HepG2 (cell line): ENCODE results near the gene IQCK. TPM values are rescaled to one million over a fixed set of nuclear protein-coding genes. Genes with fewer than 3 reads are reported as not detected.

Experiments used
- ATAC-seq: fragments of 200-7000 bp; cut with Tn5 transposase; 3 replicates; pipeline ENCODE4 v1.9.1; 2020; ENCODE audit warnings: mild to moderate bottlenecking, moderate library complexity
- BruUV-seq: library from RNA; stranded (reverse); fragments of 400-500 nt; replicated peaks from 2 replicates; lab custom pipeline; 2021; lab: Mats Ljungman, UMichigan
- CTCF ChIA-PET: fragments of 300-600 bp; formaldehyde crosslinking; extraction: SDS; loops from one replicate; lab custom pipeline; 2021; ENCODE audit warnings: low total read pairs, inconsistent platforms, low intra/inter-chr PET ratio; lab: Yijun Ruan, JAX
- POLR2A ChIA-PET: fragments of 350-600 bp; sonication (Branson Sonifier 250); formaldehyde crosslinking; loops from one replicate; lab custom pipeline; 2020; ENCODE audit warnings: antibody characterized with exemption, inconsistent platforms; lab: Yijun Ruan, JAX
- DNase-seq: peaks from one replicate; pipeline ENCODE4 v3.0.0-alpha.2; 2015; ENCODE audit warnings: low spot score
- FAIRE-seq: peaks from 3 replicates; lab custom pipeline; 2011; peaks lifted over from hg19 to GRCh38; lab: Jason Lieb, UNC
- H2AFZ ChIP-seq: one replicate; pipeline ENCODE4 v1.6.1; 2011; ENCODE audit warnings: low read length, inconsistent platforms
- H3K27ac ChIP-seq: fragments of 300-600 bp; 3 replicates; pipeline ENCODE4 v1.8.0; 2011; ENCODE audit warnings: mixed run types, mild to moderate bottlenecking, mixed read lengths, low read length, inconsistent platforms; ENCODE audit not compliant: insufficient read depth; ENCODE audit errors: extremely low read length
- H3K27me3 ChIP-seq, 2 experiments: fragments of 200-600 bp in 1 of 2; 2 replicates in 1 of 2; 3 replicates in 1 of 2; pipeline versions ENCODE4 v1.6.0 to v1.8.0; 2011; ENCODE audit warnings: low read length in 2 of 2, mild to moderate bottlenecking in 2 of 2, moderate library complexity in 2 of 2, inconsistent platforms in 1 of 2; ENCODE audit not compliant: insufficient read depth in 2 of 2, control insufficient read depth in 1 of 2
- H3K36me3 ChIP-seq, 2 experiments: fragments of 200-600 bp in 1 of 2; replicated peaks in 1 of 2; 2 replicates in 1 of 2; 3 replicates in 1 of 2; pipeline versions ENCODE4 v1.5.1 to v1.8.0; 2011; ENCODE audit warnings: low read length in 2 of 2, inconsistent platforms in 1 of 2; ENCODE audit not compliant: insufficient read depth in 2 of 2, control insufficient read depth in 1 of 2
- H3K4me1 ChIP-seq: 2 replicates; pipeline ENCODE4 v1.5.1; 2012; ENCODE audit warnings: low read length, inconsistent platforms; ENCODE audit not compliant: insufficient read depth
- H3K4me2 ChIP-seq: 2 replicates; pipeline ENCODE4 v1.6.0; 2011; ENCODE audit warnings: low read depth, low read length, inconsistent platforms
- H3K4me3 ChIP-seq, 3 experiments: fragments of 200-600 bp in 1 of 3; sonication (generic), shearing (Covaris generic) in 1 of 3; replicated peaks in 1 of 3; 2 replicates each; pipeline ENCODE4 v1.5.1; 2011 to 2016; ENCODE audit warnings: low read length in 3 of 3, inconsistent platforms in 2 of 3, low read depth in 2 of 3, mild to moderate bottlenecking in 2 of 3, control low read depth in 1 of 3, mixed read lengths in 1 of 3; ENCODE audit not compliant: insufficient read depth in 1 of 3
- H3K79me2 ChIP-seq: one replicate; pipeline ENCODE4 v1.6.1; 2011; ENCODE audit warnings: low read length, inconsistent platforms; ENCODE audit not compliant: insufficient read depth
- H3K9ac ChIP-seq: 2 replicates; pipeline ENCODE4 v1.6.0; 2011; ENCODE audit warnings: mild to moderate bottlenecking, low read depth, low read length, inconsistent platforms; ENCODE audit not compliant: insufficient read depth
- H3K9me3 ChIP-seq: 2 replicates; pipeline ENCODE4 v1.5.1; 2012; ENCODE audit warnings: mild to moderate bottlenecking, low read length
- H4K20me1 ChIP-seq: 2 replicates; pipeline ENCODE4 v1.6.0; 2011; ENCODE audit warnings: inconsistent platforms, mild to moderate bottlenecking, low read length, moderate library complexity; ENCODE audit not compliant: insufficient read depth
- AGO1 ChIP-seq: fragments of 200-400 bp; formaldehyde crosslinking; IDR thresholded peaks from 2 replicates; pipeline ENCODE4 v1.6.1; 2017; ENCODE audit warnings: mild to moderate bottlenecking, low read depth, low read length, moderate library complexity; ENCODE audit not compliant: poor library complexity, severe bottlenecking
- ARID2 ChIP-seq: sonication (generic); formaldehyde crosslinking; IDR thresholded peaks from 2 replicates; pipeline ENCODE4 v1.8.1; 2022; ENCODE audit warnings: mild to moderate bottlenecking, missing genetic modification reagents, borderline replicate concordance
- FOXK1 ChIP-seq: sonication (generic); formaldehyde crosslinking; IDR thresholded peaks from 2 replicates; pipeline ENCODE4 v1.4.0; 2020; ENCODE audit warnings: low read depth, missing genetic modification reagents, borderline replicate concordance
- GLI4 ChIP-seq: sonication (generic); formaldehyde crosslinking; IDR thresholded peaks from 2 replicates; pipeline ENCODE4 v1.5.1; 2020; ENCODE audit warnings: missing genetic modification reagents, mild to moderate bottlenecking, moderate library complexity, borderline replicate concordance
- MATR3 ChIP-seq: sonication (generic); formaldehyde crosslinking; IDR thresholded peaks from 2 replicates; pipeline ENCODE4 v1.4.0; 2020; ENCODE audit warnings: missing genetic modification reagents
- TRIM24 ChIP-seq: sonication (generic); formaldehyde crosslinking; IDR thresholded peaks from 2 replicates; pipeline ENCODE4 v1.8.0; 2022; ENCODE audit warnings: mild to moderate bottlenecking, missing genetic modification reagents
- XBP1 ChIP-seq: sonication (generic); formaldehyde crosslinking; IDR thresholded peaks from 2 replicates; pipeline ENCODE4 v1.5.0; 2020; ENCODE audit warnings: missing genetic modification reagents
- ZBTB4 ChIP-seq: sonication (generic); formaldehyde crosslinking; IDR thresholded peaks from 2 replicates; pipeline ENCODE4 v1.4.0; 2020; ENCODE audit warnings: missing genetic modification reagents, mild to moderate bottlenecking, borderline replicate concordance
- ZNF10 ChIP-seq: sonication (generic); formaldehyde crosslinking; IDR thresholded peaks from 2 replicates; pipeline ENCODE4 v1.4.0; 2020; ENCODE audit warnings: mild to moderate bottlenecking, low read depth, missing genetic modification reagents, borderline replicate concordance
- ZNF468 ChIP-seq: sonication (generic); formaldehyde crosslinking; IDR thresholded peaks from 2 replicates; pipeline ENCODE4 v1.8.0; 2022; ENCODE audit warnings: mild to moderate bottlenecking, moderate library complexity, missing genetic modification reagents
- ZNF564 ChIP-seq: sonication (generic); formaldehyde crosslinking; IDR thresholded peaks from 2 replicates; pipeline ENCODE4 v1.8.1; 2023; ENCODE audit warnings: mild to moderate bottlenecking, missing genetic modification reagents
- ZNF768 ChIP-seq: sonication (generic); formaldehyde crosslinking; IDR thresholded peaks from 2 replicates; pipeline ENCODE4 v1.4.0; 2020; ENCODE audit warnings: missing genetic modification reagents
- ZNF83 ChIP-seq: sonication (generic); formaldehyde crosslinking; IDR thresholded peaks from 2 replicates; pipeline ENCODE4 v1.4.0; 2020; ENCODE audit warnings: missing genetic modification reagents, mild to moderate bottlenecking, borderline replicate concordance
- ZNF883 ChIP-seq: sonication (generic); formaldehyde crosslinking; IDR thresholded peaks from 2 replicates; pipeline ENCODE4 v1.5.1; 2020; ENCODE audit warnings: mild to moderate bottlenecking, missing genetic modification reagents; ENCODE audit errors: not compliant biosample characterization
- WGBS: methylation state at CpG from one replicate; pipeline ENCODE4 v1.1.6; 2017; ENCODE audit warnings: low lambda C conversion rate; 5-methylcytosine and 5-hydroxymethylcytosine counted together
- in situ Hi-C: cut with HindIII; loops from 2 replicates; pipeline ENCODE4 v1.10.0; 2017; ENCODE audit warnings: low pct_unique_long_range_greater_than_20kb; ENCODE audit not compliant: extremely low pct_ligation_motif_present
- intact Hi-C: fragments of 100-400 bp; cut with micrococcal nuclease; formaldehyde crosslinking; loops from one replicate; pipeline ENCODE4 v1.10.0; 2022; ENCODE audit not compliant: unreplicated experiment
- polyA plus RNA-seq, 8 experiments: library from polyadenylated mRNA; depleted of rRNA in 3 of 8; stranded (reverse) in 7 of 8; unstranded in 1 of 8; fragments of >200 nt; fragmentation: Illumina TruSeq in 4 of 8; extraction: Trizol in 4 of 8; gene quantifications; 2 replicates each; pipeline versions ENCODE4 v1.2.1 to v1.2.3, GENCODE V29; 2011 to 2016; ENCODE audit warnings: low read depth in 4 of 8, missing spikeins in 1 of 8, mixed read lengths in 1 of 8; ENCODE audit not compliant: insufficient read depth in 1 of 8
- total RNA-seq, 5 experiments: library from RNA; depleted of rRNA; stranded (reverse); fragments of >200 nt; fragmentation: Illumina TruSeq; extraction: Trizol; gene quantifications; 2 replicates each; pipeline ENCODE4 v1.2.3, GENCODE V29; 2016; ENCODE audit warnings: low read depth in 1 of 5

Gene IQCK
- total and polyA plus RNA-seq, 2 of the 13 experiments (the other 11 are each of a cell fraction or from before 2014, with no cell fraction given) = 5.1 to 7.3 TPM

- CTCF ChIA-PET = interaction anchor here (1.0 to 5.7 kb wide), 6 partner anchors 226 to 326 kb away, joined by 3 to 234 read pairs (median 10); no protein-coding TSS in a partner anchor
- H3K36me3 ChIP-seq = no peaks in the 10 kb centered on the region
- TF ChIP-seq ZNF768 (CRISPR knock-in tag) = peak; percentile 65; the same call in 1 of the 2 replicates
- peak; percentile 41; the same call in 1 of the 2 replicates for TF ChIP-seq ZNF468 (CRISPR knock-in tag)
- TF ChIP-seq ZNF564 (CRISPR knock-in tag) = no peak
- TF ChIP-seq TRIM24 = 0 out of 2 replicates have a peak, but pooled peaks have one; percentile 4
- no peak for TF ChIP-seq GLI4
- no peak for TF ChIP-seq XBP1
- TF ChIP-seq MATR3 (CRISPR knock-in tag) = 0 out of 2 replicates have a peak, but pooled peaks have one; percentile 18
- 0 out of 2 replicates have a peak, but pooled peaks have one; percentile 39 for TF ChIP-seq ZNF83 (CRISPR knock-in tag)
- TF ChIP-seq ARID2 (CRISPR knock-in tag) = no peak
- TF ChIP-seq ZBTB4 = peak; percentile 62; the same call in 1 of the 2 replicates
- TF ChIP-seq FOXK1 = no peak
- TF ChIP-seq ZNF883 (CRISPR knock-in tag) = peak; percentile 77
- TF ChIP-seq AGO1 = peak; percentile 45
- TF ChIP-seq ZNF10 = 0 out of 2 replicates have a peak, but pooled peaks have one; percentile 84
Measured at GRCh38 chr16:19885451-19886072, 167.5 kb downstream of the IQCK start.

More at GRCh38 chr16:19885451-19886072, 167.5 kb downstream of the IQCK start:
- no peak for DNase-seq
- POLR2A ChIA-PET = no interaction called here
- H3K4me3 ChIP-seq = peak overlapping the region in 1 of 3 experiments; percentile 74; a peak in 1 of 6 replicates
- peak; percentile 38 for ATAC-seq
- WGBS = 82% methylated on average over 41 of the region's 41 CpGs
- H3K27ac ChIP-seq = no peak overlapping the region
- H3K4me2 ChIP-seq = peak overlapping the region; percentile 89
- in situ Hi-C loops (loop anchor here (5.0 kb wide), 2 partner anchors 168 to 283 kb away; partner anchors contain the start of genes IQCK and KNOP1), intact Hi-C loops (loop anchor here (1.0 to 5.0 kb wide), 4 partner anchors 168 to 326 kb away; partner anchors contain the start of genes IQCK and KNOP1)
- no TSS peak for BruUV-seq
- H3K9ac ChIP-seq = no peak overlapping the region
- H3K4me1 ChIP-seq = peaks cover 25% of the 10 kb centered on the region
- FAIRE-seq = no peak
- H3K79me2 ChIP-seq = no peaks in the 10 kb centered on the region
- H2AFZ ChIP-seq = no peak overlapping the region
- no peaks in the 10 kb centered on the region for H3K9me3 ChIP-seq
- H4K20me1 ChIP-seq = no peaks in the 10 kb centered on the region; the same call in 1 of the 2 replicates
- H3K27me3 ChIP-seq = peaks cover 11 to 36% of the 10 kb centered on the region in 2 experiments
